ENCODE data around the gene MID1.

GRCh38 chrX:10631416-10632145 is 11.2 kb upstream of the MID1 start:
- TF ChIP-seq POLR2AphosphoS5 (IDR thresholded peaks at IDR 0.05; ENCODE audit: low read depth, low read length): no peak
- no peak for TF ChIP-seq REST (IDR thresholded peaks at IDR 0.05; ENCODE audit: insufficient read depth in 1 of 2, low read depth in 2 of 2, low read length in 2 of 2)
- no peak for TF ChIP-seq TAF1 (IDR thresholded peaks at IDR 0.05; ENCODE audit: borderline replicate concordance, insufficient read depth, low read length)
- TF ChIP-seq SIN3A (IDR thresholded peaks at IDR 0.05; ENCODE audit: borderline replicate concordance, insufficient read depth, low read length): no peak
- no peak for TF ChIP-seq FOXP2 (optimal IDR thresholded peaks at IDR 0.05; ENCODE audit: borderline replicate concordance, extremely low read depth, extremely low read length, insufficient read depth)

Data from PFSK-1 (cell line).